Stimulated activated CD4-positive, alpha-beta T cell treated with anti-CD3 and anti-CD28 coated beads, TNF-alpha, amount 100 ng/mL, for 1 hour (primary cell): ENCODE measurements around the gene B4GALT2.

ENCODE experiments used
- DNase-seq, 3 donors: peaks; one replicate each; pipeline ENCODE4 v3.0.0-alpha.2; 2020; ENCODE audit warnings: low read depth in 3 of 3, low spot score in 1 of 3

The B4GALT2 gene

DNA sequence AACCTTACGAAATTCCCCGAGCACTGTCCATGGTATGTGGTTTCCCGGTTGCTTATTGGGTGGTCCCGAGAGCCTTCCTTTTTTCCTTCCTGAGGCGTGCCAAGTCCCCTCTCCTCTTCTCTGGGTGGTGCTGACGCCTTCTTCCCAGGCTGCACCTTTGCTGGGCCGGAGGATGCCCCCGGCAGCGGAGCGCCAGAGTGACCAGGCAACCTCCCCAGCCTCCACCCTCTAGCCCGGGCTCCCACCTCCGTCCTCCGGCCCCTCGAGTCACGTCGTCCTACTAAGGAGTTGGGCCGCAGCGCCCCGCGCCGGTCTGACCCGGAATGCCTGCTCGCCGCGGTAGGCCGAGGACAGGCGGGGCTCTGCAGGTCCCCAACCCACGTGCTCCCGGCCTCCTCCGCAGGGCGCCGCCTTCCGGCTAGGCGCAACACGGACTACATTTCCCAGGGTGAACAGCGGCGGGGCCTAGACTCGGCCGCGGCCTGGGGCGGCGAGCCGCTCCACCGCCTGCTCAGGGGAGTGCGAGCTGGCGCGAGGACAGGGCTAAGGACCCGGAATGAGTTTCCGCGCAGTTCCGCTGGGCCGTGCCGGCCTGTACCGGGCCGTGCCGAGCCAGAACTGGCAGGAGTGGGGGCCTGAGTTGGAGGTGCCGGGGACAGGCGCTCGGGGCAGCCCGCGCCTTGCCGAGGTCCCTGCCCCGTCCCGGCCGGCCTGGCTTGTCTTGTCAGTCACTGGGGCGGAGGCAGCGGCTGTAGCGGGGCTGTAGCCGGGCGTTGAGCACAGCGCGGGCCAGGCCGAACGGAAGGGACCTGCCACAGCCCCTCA, 32.6 kb upstream of the B4GALT2 start, which contains the start of gene IPO13:
Gene IPO13, plus strand, starts transcription at position 715 of the 825 bp plus-strand sequence. CDS start 651 bp downstream, outside the sequence.
- peak; percentile 82 to 90 (median 87) for DNase-seq

DNA sequence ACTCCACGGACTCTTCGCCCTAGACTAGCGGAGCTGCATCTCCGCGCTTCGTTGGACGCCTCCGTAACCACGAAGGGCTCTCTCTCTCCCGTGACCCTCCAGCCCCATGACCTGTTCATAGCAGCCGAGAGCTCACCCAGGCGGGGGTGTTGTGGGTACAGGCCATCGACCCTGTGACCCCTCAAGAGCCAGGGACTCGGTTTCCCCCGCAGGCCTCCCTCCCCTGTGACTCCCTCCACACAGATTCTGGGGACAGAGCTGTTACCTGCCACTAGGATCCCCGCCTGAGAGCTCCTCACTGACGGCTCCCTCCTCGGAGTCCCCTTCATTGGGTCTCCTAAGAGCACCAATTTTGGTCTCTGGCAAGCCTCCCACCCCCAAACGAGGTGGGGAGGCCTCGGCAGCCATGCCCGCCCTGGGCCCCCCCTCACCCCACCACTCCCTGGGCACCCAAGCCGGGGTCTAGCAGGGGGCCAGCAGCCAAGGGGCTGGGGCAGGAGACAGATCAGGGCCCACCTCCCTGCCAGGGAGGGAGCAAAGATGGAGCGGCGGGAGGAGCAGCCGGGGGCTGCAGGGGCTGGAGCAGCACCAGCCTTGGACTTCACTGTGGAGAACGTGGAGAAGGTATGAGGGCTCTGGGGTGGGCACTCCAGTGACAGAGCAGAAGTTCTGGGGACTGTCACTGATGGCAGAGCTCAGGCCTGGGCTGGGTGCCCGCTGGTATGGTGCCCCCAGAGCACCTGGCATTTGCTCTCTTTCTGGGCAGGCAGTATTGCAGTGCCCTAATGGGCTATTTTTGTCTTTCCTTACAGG, 31.7 kb upstream of the B4GALT2 start:
- DNase-seq, result no peak

DNA sequence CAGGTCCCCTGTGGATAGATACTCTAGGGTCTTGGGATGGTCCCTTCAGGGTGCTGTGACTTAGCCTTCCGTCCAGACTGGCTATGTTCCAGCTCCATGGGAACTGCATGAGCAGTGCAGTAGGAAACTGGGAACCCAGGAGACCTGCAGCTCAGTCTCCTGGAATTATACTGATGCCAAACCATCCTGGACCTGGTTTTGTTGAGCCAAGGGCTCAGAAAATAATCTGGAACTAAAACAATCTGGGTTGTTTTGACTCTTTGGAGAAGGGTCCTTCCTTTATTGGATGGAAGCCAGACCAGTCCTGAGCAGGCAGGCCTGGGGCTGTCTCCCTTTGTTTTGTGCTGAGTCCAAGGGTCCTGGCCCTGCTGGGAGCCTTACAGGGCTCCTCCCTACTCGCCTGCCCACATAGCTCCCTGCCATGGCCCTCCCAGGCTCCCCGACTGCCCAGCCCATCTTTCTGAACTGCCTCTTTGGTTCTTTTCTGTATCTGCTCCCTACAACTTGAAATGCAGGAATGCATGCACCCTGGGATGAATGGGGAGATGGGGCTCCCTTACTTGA, 31.1 kb upstream of the B4GALT2 start:
- no peak for DNase-seq

DNA sequence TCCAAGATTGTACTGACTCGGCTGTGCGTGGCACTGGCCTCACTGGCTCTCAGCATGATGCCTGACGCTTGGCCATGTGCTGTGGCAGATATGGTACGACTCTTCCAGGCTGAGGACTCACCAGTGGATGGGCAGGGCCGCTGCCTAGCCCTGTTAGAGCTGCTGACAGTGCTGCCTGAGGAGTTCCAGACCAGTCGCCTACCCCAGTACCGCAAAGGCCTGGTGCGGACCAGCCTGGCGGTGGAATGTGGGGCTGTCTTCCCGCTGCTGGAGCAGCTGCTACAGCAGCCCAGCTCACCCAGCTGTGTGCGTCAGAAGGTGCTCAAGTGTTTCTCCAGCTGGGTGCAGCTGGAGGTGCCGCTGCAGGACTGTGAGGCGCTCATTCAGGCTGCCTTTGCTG, 29.3 kb upstream of the B4GALT2 start:
- DNase-seq, result no peak

DNA sequence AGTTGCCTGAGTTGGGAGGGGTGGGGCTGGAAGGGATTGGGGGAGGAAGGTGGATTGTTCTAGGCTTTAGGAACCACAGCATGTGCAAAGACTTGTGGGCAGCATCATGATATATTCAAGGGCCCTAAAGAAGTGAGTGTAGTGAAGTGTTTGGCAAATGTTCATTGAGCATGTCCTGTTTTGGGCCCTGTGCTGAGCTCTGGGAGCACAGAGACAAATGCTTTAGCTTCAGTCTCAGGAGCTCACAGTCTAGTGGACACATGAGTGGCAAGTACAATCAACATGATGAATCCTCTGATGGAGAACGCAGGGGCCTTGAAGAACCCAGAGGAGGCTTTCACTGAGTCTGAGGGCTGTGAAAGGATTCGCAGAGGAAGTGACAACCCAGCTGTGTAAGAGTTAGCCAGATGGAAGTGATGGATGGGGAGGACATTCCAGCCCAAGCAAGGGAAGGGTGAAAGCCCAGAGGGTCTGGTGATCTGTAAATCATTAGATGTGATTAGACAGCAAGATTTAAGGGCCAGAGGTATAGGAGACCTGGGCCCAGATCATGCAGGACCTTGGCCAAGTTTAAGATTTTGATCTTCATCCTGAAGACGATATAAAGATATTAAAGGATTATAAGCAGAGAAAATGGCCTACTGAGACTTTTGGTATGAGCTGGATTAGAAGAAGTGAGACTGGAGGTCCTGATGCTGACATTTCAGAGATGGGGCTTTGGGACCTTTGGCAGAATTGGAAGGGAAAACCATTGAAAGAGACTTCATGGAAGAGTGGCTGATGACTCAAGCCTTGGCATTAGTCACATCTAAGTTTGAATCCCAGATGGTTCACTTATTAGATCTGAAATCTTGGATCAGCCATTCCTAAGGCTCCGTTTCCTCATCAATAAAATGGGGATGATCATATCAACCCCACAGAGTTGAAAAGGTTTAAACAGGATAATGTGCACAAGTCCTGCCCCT, 27.7 kb upstream of the B4GALT2 start:
- DNase-seq, result no peak

DNA sequence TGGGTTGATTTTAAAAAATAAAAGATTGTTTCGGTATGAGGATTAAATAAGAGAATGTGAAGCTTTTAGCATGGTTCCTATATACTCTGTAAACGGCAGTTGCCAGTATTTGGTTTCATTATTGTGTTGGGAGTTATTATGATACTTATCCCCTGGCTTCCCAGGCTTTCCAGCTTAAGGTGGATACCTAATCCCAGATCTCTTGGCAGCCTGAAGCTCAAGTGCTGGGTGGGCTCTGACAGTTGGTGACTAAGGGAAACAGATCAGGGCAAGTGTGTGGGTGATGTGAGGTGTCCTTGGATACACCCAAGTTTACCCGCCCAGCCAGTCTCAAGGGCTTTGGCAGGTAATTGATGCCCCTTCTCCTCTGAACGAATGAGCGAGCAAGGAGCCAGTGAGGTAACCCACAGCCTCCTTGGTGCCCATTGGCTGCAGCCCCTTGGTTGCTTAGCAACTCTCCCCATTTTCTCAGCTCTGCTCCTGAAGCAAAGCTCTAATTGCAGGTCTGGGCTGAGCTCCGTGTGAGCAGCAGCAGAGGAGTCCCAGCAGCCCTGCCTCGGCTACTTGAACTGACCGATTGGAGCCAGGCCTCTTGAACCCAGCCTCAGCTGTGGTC, 26.2 kb upstream of the B4GALT2 start:
- DNase-seq, result no peak

DNA sequence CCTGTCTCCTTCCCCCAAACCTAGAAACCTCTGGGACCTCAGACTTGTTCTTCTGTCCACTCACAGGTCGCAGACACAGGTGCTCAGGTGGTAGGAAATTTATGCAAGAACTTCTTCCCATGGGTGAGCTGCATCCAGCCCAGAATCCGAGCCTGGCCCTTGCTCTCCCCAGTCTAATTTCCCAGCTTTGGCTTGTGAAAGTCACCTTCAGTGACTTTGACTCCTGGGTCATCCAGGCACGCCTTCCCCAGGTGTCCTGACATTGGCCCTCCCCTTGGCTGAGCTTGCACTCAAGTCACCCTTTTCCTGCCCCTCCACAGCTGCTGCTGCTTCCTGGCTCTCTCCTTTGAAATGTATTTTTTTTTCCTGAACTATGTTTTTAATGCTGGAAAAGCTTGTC, 25.6 kb upstream of the B4GALT2 start:
- no peak for DNase-seq

DNA sequence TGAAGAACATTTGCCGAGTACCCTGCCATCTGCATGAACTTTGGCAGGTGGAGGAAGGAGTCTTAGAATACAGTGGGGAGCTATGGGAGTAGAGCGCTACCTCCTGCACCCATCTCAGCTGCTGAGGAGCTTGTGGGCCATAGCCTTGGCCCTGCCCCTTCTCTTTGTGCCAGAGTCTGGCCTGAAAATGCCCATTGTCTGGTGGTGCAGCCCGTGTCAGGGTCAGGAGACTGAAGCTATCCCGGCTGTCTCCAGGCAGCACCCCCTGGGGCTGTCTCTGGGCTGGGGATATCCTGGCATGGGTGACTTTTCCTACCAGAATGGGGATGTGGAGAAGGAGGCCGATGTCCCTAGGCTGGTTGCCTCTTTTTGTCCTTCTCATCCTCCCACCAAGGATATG, 25.0 kb upstream of the B4GALT2 start:
- DNase-seq, result no peak

DNA sequence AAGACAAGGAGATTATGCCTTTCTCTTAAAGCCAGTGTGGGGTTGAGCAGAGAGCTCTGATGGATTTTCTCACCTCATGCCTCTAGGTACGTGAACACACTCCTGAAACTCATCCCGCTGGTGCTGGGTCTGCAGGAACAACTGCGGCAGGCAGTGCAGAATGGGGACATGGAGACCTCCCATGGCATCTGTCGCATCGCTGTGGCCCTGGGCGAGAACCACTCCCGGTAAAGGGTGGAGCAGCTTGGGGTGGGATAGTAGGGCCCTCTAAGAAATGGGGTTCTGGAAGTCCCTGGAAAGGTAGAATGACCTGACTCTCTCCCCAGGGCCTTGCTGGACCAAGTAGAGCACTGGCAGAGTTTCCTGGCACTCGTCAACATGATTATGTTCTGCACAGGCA, 22.8 kb upstream of the B4GALT2 start:
- DNase-seq, result no peak

DNA sequence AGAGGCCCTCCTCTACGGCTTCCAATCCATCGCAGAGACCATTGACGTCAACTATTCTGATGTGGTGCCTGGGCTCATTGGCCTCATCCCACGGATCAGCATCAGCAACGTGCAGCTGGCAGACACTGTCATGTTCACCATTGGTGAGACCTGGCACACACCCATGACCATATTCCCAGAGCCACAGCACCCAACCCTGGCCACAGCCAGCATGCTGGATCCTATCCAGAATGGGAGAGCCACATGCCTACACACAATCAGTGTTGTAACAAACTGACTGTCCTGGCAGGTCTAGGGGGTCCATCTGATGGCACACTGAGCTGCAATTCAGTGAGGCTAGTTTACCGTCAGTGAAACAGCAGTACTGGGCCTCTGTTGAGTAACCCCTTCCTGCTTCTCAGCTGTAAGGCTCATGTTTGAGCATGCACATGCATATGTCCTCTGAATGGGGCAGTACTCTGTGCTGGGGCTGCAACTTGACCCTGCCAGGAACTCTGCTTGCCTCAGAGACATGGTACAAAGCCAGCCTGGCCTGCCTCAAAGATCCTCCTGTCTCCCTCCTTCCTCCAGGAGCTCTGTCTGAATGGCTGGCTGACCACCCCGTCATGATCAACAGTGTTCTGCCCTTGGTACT, 21.5 kb upstream of the B4GALT2 start:
- no peak for DNase-seq

DNA sequence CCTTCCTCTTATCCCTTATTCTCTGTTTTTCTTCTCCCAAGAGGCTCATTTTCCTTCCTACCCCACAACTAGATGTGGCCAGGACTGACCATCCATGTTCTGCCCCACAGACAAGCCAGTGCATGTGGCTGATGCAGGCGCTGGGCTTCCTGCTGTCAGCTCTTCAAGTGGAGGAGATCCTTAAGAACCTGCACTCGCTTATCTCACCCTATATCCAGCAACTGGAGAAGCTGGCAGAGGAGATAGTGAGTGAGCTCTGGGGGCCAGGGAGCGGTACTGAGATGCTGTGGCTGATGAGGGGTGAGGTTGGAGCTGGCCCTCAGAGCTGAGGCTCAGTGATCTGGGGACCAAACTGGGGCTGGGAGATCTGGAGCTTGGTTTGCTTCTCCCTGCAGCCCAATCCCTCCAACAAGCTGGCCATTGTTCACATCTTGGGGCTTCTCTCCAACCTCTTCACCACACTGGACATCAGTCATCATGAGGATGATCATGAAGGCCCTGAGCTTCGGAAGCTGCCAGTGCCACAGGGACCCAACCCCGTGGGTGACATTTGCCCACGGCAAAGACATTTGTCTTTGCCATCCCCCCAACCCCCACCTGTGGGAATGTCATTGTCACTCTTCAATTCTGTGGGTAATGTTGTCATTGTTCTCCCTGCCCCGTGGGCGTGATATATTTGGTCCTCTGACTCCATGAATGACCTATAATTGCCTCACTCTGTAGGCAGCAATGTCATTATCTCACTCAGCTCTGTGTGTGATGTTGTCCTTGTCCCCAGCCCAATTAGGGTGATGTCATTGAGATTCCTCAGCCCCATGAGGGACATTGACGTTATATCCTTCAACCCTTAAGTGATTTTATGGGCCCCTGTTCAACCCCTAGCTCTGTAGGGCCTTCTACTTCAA, 20.4 kb upstream of the B4GALT2 start:
- no peak for DNase-seq

DNA sequence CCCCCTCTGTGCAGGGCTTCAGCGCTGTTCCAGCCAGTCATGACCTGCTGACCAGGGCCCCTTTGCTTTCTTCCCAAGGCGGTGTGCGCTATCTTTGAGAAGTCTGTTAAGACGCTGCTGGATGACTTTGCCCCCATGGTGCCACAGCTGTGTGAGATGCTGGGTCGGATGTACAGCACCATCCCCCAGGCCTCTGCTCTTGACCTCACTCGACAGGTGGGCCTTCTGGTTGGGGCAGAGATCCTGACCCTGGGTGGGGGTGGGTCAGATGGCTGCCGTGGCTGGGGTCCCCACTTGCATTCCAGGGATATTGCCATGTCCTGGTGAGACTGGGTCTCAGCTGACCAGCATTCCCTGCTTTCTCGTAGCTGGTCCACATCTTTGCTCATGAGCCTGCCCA, 18.2 kb upstream of the B4GALT2 start:
- DNase-seq, result no peak

DNA sequence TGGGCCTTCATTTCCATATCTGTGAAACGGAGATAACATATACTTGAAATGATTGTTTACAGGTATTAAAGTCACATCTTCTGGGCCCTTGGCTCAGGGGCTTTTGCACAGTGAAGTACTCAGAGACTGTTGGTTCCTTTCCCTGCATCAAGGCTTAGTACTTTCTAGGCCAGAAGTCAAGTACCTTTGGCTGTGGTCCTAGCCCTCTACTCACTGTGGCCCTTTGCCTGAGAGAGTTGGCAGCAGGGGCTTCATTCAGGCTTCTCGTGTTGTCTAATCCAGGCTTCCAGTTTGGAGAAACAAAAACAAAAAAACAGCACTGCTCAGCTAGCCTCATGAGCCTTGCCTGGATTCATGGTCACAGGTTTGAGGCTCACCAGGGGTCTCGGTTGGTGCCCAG, 17.3 kb upstream of the B4GALT2 start:
- DNase-seq, result no peak

DNA sequence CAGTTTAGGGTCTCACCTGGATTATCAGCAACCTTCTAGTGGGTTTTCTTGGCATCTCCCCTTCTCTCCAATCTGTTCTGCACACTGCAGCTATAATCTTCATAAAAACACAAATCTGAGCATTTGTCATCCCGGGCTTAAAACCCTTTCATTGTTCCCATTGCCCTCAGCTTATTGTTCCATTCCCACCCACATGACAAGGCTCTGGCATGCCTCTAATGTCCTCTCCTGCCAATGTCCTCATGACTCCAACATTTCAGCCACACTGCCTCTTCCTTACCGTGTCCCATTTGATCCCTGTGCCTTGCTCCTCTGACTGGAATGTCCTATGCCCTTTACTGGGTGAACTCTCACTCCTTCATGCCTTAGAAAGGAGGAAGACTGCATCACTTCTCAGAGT, 16.7 kb upstream of the B4GALT2 start:
- DNase-seq, result no peak

DNA sequence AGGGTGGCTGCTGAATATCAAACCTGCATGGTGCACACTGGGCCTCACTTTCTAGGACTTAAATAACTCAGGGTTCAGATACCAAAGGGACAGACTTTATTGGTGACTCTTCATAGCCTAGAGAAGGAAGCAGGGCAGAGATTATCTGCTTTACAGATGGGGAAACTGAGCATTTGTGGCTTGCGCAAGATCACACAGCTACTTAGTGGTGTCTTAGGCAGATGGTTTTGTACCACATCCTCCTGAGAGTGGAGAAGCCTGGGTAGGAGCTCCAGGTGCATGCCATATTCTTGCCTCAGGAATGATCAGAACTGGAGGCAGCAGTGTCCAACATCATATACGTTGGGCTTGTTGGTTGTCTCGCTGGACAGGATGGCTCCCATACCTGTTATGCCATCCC, 16.0 kb upstream of the B4GALT2 start:
- no peak for DNase-seq

DNA sequence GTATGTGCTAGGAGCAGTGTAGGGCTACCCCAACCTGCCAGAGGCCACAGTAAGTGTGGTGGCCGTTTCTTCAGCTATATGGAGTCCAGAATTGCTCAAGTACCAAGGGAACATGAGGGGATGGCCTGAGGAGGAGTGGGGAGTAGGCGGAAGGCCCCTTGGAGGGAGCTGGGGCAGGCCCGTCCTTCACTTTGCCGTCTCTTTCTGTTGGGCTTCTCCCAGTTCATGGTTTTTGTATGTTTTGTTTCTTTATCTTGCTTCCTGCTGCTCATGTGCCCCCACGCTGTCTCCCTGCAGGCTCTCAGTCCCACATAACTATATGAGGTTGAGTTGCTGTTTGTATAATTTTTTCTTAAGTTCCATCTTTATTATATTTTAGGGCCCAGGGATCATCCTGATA, 15.1 kb upstream of the B4GALT2 start:
- no peak for DNase-seq

DNA sequence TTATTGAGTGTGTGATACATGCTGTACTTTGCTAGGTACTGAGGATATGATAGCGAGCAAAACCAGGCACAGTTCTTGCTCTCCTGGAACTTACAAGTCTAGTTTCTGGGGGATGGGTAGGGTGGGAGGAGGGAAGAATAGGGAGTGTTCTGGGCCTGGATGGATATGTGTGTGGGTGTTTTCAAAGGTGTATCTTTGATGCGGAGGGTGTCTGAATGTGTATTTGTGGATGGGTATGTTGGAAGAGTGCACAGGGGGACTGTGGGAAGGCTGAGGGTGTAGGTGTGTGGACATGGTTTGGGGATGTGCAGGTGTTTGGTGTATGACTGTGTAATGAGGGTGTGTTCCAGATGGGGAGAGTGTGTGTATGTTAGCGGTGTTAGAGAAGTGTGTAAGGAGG, 13.7 kb upstream of the B4GALT2 start:
- DNase-seq, result no peak

DNA sequence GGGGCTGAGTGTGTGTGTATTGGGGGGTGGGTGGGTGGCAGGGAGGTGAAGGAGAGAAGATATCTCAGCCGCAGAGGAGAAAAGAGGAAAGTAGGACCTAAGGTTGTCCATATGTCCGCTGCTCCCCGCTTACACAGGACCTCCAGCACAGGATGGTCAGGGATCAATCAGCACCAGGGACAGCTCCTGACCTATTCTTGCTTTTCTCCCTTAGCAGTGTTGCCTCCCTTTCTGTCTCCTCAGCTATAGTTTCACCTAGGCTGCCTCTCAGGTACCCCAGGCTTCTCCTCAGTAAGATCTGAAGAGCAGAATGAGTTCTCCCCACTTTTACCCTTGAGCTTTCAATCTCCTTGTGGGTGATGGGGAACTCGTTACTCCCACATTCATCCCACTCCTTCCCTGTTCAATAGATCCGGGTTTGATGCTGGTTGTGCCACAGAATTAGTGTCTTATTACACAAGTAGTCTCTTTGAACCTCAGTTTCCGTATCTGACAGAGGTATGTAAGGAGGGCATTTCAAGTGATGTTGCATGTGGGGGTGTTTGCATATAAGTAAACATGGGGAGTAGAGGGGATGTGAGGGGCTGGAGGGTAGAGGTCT, 10.6 kb upstream of the B4GALT2 start:
- no peak for DNase-seq

DNA sequence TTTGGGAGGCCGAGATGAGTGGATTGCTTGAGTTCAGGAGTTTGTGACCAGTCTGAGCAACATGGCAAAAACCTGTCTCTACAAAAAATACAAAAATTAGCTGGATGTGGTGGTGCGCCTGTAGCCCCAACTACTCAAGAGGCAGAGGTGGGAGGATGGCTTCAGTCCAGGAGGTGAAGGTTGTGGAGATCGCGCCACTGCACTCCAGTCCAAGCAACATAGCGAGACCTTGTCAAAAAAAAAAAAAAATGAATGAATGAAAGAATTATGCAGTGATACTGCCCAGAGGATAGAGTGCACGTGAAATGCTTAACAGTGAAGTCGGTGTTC, 9.6 kb upstream of the B4GALT2 start:
- no peak for DNase-seq
